ENCODE results near the gene MOB1A.

Gene MOB1A

GRCh38 chr2:74152954-74153353, 25.7 kb downstream of the MOB1A start:
- Histone ChIP-seq H3K27ac (no peak overlapping the region), H3K9ac (no peak overlapping the region), H3K27me3 (no peaks in the 10 kb centered on the region), H3K9me3 (no peaks in the 10 kb centered on the region), H4K20me1 (peaks cover 60% of the 10 kb centered on the region; the same call in 1 of the 2 replicates), H3K4me1 (peaks cover 9% of the 10 kb centered on the region), H3K4me3 (no peak overlapping the region), H3K4me2 (no peak overlapping the region), H3K36me3 (peaks cover 71% of the 10 kb centered on the region)
- TF ChIP-seq Cebpa-rat (IDR thresholded peaks at IDR 0.05) = no peak

GRCh38 chr2:74149570-74150319, 28.9 kb downstream of the MOB1A start:
- Histone ChIP-seq H3K9me3 (no peaks in the 10 kb centered on the region), H3K4me1 (peaks cover 23% of the 10 kb centered on the region), H3K9ac (no peak overlapping the region), H3K27ac (no peak overlapping the region), H4K20me1 (peaks cover 30% of the 10 kb centered on the region; the same call in 1 of the 2 replicates), H3K4me3 (no peak overlapping the region), H3K4me2 (no peak overlapping the region), H3K27me3 (no peaks in the 10 kb centered on the region), H3K36me3 (peaks cover 46% of the 10 kb centered on the region)
- no peak for TF ChIP-seq Cebpa-rat (IDR thresholded peaks at IDR 0.05)

GRCh38 chr2:74149247-74149525, 29.5 kb downstream of the MOB1A start:
- H3K27me3 ChIP-seq = no peaks in the 10 kb centered on the region
- peaks cover 23% of the 10 kb centered on the region for H3K4me1 ChIP-seq
- no peak for TF ChIP-seq Cebpa-rat (IDR thresholded peaks at IDR 0.05)
- H4K20me1 ChIP-seq = peaks cover 26% of the 10 kb centered on the region; the same call in 1 of the 2 replicates
- H3K36me3 ChIP-seq = peaks cover 46% of the 10 kb centered on the region
- H3K9ac ChIP-seq = no peak overlapping the region
- H3K4me3 ChIP-seq = no peak overlapping the region
- no peak overlapping the region for H3K4me2 ChIP-seq
- H3K9me3 ChIP-seq = no peaks in the 10 kb centered on the region
- no peak overlapping the region for H3K27ac ChIP-seq

- peaks cover 21% of the 10 kb centered on the region; the same call in 1 of the 2 replicates for H4K20me1 ChIP-seq
- H3K4me1 ChIP-seq = peaks cover 23% of the 10 kb centered on the region
- peak overlapping the region; percentile 85 for H3K4me3 ChIP-seq
- no peak for TF ChIP-seq Cebpa-rat (IDR thresholded peaks at IDR 0.05)
- no peaks in the 10 kb centered on the region for H3K27me3 ChIP-seq
- H3K27ac ChIP-seq = peak overlapping the region; percentile 81
- H3K9me3 ChIP-seq = no peaks in the 10 kb centered on the region
- peak overlapping the region; percentile 93 for H3K4me2 ChIP-seq
- H3K9ac ChIP-seq = peak overlapping the region; percentile 86
- peaks cover 43% of the 10 kb centered on the region for H3K36me3 ChIP-seq
Measured at GRCh38 chr2:74148457-74149246, 30.0 kb downstream of the MOB1A start.

- peak within 1 kb of the TSS; percentile 93 for H3K4me2 ChIP-seq
Measured at GRCh38 chr2:74147727-74148456, 30.8 kb downstream of the MOB1A start, which contains the start of gene BOLA3. Gene BOLA3 (minus strand): TSS chr2:74147912. CDS start chr2:74147874, 38 bp downstream.

GRCh38 chr2:74146929-74147726, 31.6 kb downstream of the MOB1A start:
- H3K4me1 ChIP-seq = peaks cover 23% of the 10 kb centered on the region
- H3K9ac ChIP-seq = peak overlapping the region; percentile 86
- peak overlapping the region; percentile 81 for H3K27ac ChIP-seq
- no peaks in the 10 kb centered on the region for H3K9me3 ChIP-seq
- no peaks in the 10 kb centered on the region for H3K27me3 ChIP-seq
- H3K4me2 ChIP-seq = peak overlapping the region; percentile 93
- peak overlapping the region; percentile 85 for H3K4me3 ChIP-seq
- peaks cover 17% of the 10 kb centered on the region; the same call in 1 of the 2 replicates for H4K20me1 ChIP-seq
- H3K36me3 ChIP-seq = peaks cover 40% of the 10 kb centered on the region
- no peak for TF ChIP-seq Cebpa-rat (IDR thresholded peaks at IDR 0.05)

More at GRCh38 chr2:74147727-74148456, 30.8 kb downstream of the MOB1A start, which contains the start of gene BOLA3:
- Histone ChIP-seq H3K36me3 (peaks cover 37% of the 10 kb centered on the region), H3K4me1 (peaks cover 23% of the 10 kb centered on the region), H3K27me3 (no peaks in the 10 kb centered on the region), H3K4me3 (peak within 1 kb of the TSS; percentile 85), H3K27ac (peak within 1 kb of the TSS; percentile 81), H3K9ac (peak within 1 kb of the TSS; percentile 86), H3K9me3 (no peaks in the 10 kb centered on the region), H4K20me1 (peaks cover 17% of the 10 kb centered on the region; the same call in 1 of the 2 replicates)
- no peak for TF ChIP-seq Cebpa-rat (IDR thresholded peaks at IDR 0.05)

GRCh38 chr2:74142340-74142739, 36.3 kb downstream of the MOB1A start:
- Histone ChIP-seq H3K27me3 (no peaks in the 10 kb centered on the region), H3K4me2 (no peak overlapping the region), H3K36me3 (peaks cover 64% of the 10 kb centered on the region), H3K4me1 (peaks cover 24% of the 10 kb centered on the region), H4K20me1 (no peaks in the 10 kb centered on the region), H3K27ac (no peak overlapping the region), H3K9me3 (no peaks in the 10 kb centered on the region), H3K4me3 (no peak overlapping the region), H3K9ac (no peak overlapping the region)
- no peak for TF ChIP-seq Cebpa-rat (IDR thresholded peaks at IDR 0.05)

- no peak overlapping the region for H3K4me3 ChIP-seq
- H3K27me3 ChIP-seq = no peaks in the 10 kb centered on the region
- no peak overlapping the region for H3K9ac ChIP-seq
- peaks cover 73% of the 10 kb centered on the region for H3K36me3 ChIP-seq
- peaks cover 10% of the 10 kb centered on the region for H3K4me1 ChIP-seq
- H3K4me2 ChIP-seq = peak overlapping the region; percentile 17; the same call in 1 of the 2 replicates
- H4K20me1 ChIP-seq = no peaks in the 10 kb centered on the region
- no peak overlapping the region for H3K27ac ChIP-seq
- TF ChIP-seq Cebpa-rat (IDR thresholded peaks at IDR 0.05) = no peak
- H3K9me3 ChIP-seq = no peaks in the 10 kb centered on the region
Measured at GRCh38 chr2:74138600-74139323, 39.9 kb downstream of the MOB1A start.
